ENCODE results near the gene TBX4.

The TBX4 gene

DNA sequence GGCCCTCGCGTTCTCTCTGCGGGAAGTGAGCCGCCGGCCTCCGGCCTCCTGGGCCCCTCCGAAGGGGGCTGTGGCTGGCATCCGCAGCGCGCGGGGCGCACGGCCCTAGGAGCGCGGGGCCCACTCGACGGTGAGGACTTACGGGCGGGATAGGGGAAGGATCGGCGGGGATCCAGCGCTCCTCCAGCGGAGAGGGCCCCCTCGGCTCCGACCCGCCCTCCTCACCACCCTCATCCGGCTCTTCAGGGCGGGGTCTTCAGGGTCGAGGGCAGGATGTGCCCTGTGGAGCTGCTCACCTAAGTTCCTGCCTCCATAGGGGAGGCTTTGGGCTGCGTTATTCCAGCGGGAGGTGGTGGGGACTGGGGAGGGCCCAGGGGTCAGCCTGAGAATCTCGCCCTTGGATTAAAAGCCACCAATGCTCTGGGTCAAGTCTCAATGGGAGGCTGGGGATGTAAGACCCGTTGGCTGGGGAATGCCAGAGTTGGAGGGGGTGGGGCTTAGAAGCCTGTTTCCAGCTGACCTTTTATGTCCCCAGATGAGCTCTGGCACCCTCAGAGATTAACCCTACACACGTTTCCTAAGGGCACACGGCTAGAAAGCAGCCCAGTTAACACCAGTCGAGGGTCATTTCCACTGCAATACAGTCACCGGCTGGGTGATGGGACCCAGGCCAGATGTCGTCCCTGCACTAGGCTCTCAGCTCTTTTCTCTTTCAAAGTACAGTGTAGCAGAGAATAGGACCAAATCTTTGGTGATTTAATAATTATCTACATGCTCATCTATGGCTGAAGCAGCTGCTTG, 39.2 kb upstream of the TBX4 start:
- no peak for DNase-seq (ENCODE audit: low read depth in 2 of 2)

DNA sequence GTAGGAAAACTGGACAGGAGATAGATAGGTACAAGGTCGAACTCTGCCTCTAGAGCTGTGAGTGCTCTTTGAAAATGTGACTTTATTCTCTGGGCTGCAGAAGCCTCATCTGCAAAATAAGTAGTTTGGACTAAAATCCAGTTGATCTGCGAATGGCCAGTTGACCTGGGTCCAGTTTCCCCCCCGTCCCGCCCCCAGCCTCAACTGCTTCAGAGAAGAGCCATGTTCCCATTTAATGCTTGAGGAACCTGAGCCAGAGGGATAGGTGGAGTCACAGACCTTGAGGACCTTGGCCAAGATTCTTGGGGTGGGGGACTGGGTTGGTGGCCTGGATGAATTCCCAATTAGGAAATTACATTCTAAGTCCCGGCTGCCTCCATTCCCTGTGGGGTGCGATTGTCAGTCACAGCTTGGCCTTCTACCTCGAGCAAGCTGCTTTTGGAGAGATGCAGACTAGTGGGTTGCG, 38.5 kb upstream of the TBX4 start:
- DNase-seq (ENCODE audit: low read depth in 2 of 2): no peak

DNA sequence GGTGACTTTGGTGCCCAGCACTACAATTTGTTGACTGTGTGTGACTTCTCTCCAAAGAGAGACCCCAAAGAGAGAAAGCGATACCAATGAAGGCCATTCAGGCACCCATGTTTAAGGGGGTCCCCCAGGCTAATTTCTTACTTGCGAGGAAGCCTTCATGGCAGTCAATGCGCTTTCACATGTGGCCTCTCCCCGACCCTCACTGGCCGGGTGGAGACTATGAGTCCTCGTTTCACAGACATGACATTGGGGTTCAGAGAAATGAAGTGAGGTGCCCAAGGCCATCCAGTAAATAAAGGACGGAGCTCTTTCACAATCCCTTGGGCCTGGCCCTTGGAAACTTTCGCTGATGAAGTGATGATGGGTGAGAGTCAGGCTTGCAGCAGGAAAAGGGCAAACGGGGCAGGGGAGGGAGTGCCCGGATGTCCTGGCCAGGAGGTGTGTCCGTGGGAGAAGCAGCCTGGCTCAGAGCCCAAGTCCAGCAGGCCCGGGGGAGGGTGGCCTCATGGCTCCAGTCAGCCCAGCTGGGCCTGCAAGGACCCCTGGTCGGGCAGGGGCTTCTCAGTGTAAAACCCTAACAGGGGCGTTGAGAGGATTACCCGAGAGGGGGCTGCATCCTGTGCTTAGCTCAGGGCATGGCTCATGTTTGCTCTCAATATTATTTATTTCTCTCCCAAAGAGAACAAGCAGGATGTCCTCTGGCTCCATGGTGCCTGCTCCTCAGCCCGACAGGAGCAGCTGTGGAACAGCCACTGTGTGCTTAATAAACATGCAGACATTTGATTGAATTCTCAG, 37.9 kb upstream of the TBX4 start:
- DNase-seq (ENCODE audit: low read depth in 2 of 2): no peak

DNA sequence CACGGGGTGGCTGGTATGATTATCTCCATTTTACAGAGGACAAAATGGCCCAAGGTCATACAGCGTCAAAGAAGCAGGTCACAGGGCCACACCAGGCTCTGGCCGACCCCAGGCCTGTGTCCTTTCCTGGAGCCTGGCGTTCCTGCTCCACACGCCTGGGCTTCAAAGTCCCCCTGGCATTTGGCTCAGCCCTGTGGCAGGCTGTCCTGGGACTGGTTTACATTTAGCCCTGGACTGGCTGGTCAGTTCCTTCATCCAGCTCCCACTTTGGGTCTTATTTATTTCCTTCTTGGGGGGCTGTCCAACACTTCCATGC, 37.3 kb upstream of the TBX4 start:
- no peak for DNase-seq (ENCODE audit: low read depth in 2 of 2)

DNA sequence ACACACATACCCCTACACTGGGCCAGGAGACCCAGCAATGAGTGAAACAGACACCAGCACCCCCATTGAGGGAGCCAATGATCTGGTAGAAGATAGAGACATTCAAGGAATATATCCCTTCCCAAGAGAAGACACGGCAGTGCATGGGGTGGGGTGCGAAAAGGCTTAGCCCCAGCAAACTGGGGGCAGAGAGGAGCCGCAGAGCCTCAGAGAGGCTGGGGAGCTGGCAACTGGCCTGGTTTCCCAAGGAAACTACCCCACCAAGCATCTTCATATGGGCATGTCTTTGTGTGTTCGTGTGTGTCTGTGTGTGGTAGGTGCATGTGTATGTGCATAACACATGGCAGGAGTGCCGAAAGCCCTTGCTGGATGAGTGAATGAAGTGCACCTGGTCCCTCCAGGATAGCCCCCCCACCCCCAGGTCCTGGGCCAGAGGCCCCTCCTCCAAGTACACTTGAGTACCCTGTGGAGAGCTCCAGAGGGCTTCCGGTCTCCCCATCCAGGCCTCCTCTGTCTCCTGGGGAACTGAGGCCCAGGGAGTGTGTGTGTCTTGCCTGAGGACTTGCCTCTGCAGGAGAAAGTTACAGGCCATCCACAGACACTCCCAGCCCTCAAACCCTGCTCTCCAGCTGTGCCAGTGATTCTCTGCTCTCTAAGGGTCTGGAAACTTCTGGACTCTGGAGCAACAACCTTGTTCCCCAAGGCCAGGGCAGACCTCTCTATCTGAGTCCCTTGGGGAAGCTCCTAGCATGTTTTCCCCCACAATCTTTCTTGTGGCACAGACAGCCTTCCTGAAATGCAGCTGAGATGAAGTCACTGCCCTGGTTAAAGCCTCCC, 36.6 kb upstream of the TBX4 start:
- no peak for DNase-seq (ENCODE audit: low read depth in 2 of 2)

DNA sequence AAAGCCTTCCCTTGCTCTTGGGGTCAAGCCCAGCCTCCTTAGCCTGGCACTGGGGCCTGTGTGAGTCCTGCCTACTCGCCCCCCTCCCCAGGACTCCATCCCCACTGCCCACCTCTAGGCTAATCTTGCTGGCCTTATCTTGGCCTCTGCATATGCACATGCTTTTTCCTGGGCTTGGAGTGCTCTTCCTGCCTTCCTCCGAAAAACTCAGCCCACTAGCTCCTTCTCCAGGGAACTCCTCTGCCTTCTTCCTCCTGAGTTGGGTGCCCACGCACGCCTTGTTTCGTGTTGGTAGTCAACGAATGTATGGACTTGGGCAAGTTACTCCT, 36.0 kb upstream of the TBX4 start:
- DNase-seq (ENCODE audit: low read depth in 2 of 2): no peak

DNA sequence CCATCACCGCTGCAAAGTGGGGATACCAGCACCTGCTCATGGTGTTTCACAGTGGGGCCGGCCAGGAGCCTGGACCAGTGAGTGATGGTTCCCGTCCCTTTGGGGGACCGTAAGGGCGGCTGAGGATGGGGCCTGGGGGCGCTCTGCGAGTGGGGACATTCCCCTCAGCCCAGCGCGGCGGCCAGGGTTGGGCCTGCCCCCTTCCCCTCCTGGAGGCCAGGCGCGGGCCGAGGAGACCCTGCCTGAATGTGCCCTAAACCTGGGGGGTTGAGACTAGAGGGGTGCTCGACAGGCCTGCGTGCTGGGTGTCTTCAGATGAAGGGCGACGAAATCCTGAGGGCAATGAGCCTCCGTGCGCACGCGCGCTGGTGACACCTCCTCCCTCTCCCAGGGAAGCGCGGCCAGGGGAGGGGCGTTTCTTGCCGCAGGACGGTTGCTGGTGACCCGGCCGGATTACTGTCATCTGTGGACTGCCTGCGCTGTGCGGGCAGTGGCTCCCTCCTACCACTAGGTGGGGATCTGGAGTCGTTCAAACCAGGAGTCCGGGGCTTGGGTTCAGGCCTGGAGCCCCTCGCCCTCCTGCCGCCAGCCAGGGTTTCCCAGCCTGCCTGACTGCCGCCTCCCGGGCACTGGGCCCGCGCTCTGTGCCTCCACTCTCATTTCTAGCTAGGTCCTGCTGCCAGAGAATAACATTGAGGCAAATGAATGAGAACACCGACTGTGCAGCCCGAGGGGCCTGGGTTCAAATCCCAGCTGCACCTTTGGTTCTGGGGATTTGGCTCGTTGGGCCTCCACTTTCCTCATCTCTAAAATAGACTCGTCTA, 35.5 kb upstream of the TBX4 start:
- peak; percentile 50 to 52 for DNase-seq (ENCODE audit: low read depth in 2 of 2)

DNA sequence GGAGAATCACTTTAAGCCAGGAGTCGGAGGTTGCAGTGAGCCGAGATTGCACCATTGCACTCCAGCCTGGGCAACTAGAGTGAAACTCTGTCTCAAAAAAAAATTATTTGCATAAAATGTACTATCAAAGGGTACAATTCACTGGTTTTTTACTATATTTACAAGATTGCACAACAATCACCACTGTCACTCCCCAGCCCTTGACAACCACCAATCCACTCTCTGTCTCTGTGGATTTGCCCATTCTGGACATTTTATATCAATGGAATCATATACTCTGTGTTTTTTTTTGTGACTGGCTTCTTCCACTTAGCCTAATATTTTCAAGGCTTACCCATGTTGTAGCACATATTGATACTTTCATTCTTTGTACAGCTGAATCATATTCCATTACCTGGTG, 33.8 kb upstream of the TBX4 start:
- no peak for DNase-seq (ENCODE audit: low read depth in 2 of 2)

DNA sequence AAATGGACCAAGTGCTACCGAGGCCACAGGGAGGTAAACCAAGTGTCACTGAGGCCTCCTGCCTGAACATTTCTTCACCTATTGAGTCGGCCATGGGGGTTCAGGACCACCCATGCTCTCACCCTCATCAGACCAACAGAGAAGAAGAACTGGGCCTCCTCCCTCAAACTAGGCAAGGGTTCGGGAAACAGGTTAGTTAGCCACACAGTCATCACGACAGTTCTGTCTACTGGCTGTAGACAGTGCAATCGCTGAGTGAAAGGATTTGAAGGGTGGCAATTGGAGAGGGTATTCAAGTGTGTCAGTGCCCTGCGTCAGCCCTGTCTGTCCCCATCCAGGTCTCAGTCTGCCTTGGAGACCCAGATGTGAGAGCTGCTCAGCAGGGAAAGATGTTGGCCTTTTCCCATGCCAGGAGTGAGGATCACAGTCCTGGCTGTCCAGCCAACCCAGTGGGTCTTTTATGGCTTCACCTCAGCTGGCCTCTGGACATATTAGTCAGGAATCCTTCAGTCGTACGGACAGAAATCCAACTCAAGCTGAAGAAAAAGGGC, 32.7 kb upstream of the TBX4 start:
- no peak for DNase-seq (ENCODE audit: low read depth in 2 of 2)

DNA sequence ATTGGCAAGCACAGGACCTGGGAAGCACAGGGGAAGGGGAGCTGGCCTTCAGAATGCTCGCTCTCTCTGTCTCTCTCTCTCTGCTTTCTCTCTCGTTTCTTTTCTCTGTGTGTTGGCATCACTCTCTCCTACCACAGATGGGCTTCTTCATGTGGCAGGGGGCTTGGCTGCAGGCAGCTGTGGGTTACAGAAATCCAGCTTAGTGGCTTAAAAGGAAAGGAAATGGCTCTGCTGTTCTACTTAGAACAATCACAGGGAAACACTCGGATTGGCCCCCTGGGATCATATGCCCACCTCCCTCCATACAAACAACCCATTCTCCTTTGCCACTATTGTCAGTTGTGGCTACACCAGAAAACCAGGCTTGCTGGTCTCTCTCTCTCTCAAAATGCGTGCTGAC, 32.2 kb upstream of the TBX4 start:
- no peak for DNase-seq (ENCODE audit: low read depth in 2 of 2)

DNA sequence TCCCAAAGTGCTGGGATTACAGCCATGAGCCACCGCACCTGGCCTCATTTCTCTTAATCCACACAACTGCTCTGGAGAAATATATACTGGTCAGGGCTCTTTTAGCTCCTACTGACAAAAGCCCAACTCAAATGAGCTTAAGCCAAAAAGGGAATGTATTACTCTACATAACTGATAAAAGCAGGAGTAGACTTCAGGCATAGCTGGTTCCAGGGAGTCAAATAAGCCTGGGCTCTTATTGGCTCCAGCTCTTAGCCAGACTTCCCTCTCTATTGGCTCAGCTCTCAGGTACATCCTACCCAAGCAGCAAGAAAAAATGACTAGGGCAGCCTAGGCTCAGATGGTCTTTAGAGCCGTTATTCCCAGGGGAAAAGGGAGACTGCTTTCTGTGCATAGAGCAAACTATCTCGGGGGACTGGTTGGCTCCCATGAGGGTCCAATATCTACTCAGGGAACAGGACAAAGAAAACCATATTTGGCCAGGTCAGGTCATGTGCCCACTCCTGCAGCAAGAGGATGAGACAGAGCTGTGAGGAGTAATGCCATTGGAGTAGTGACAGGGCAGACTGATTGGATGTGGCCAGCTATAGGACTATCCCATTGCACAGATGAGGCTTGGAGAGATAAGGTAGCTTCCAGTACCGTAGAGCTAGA, 31.4 kb upstream of the TBX4 start:
- DNase-seq (ENCODE audit: low read depth in 2 of 2): no peak

DNA sequence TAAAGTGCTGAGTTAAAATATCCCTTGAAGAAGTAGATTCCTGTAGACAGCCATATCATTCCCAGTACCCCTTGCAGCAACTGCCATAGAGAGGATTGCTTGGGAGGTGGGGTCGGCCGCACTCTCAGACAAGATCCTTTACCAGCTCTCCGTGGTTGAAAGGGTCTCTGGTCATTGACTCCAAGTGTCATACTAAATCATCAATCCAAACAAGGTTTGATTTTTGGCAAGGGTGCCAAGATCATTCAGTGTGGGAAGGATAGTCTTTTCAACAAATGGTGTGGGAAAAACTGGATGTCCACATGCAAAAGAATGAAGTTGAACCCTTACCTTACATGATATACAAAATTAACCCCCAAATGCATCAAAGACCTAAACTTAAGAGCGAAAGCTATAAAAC, 30.8 kb upstream of the TBX4 start:
- no peak for DNase-seq (ENCODE audit: low read depth in 2 of 2)

DNA sequence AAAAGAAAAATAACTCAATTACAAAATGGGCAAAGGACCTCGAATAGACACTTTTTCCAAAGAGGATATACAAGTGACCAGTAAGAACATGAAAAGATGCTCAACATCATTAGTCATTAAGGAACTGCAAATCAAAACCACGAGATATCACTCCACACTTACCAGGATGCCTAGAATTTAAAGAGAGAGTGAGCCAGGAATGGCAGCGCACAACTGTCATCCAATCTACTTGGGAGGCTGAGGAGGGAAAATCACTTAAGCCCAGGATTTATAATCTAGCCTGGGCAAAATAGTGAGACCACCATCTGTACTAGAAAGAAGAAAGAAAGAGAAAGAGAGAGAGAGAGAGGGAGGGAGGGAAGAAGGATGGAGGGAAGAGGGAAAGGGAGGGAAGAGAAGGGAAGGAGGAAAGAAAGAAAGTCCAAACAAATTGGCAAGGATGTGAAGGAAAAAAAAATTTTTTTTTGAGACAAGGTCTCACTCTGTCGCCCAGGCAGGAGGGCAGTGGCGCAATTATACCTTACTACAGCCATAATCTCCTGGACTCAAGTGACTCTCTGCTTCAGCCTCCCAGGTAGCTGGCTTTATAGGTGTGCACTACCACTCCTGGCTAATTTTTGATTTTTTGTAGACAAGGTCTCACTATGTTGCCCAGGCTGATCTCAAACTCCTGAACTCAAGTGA, 30.0 kb upstream of the TBX4 start:
- DNase-seq (ENCODE audit: low read depth in 2 of 2): no peak

DNA sequence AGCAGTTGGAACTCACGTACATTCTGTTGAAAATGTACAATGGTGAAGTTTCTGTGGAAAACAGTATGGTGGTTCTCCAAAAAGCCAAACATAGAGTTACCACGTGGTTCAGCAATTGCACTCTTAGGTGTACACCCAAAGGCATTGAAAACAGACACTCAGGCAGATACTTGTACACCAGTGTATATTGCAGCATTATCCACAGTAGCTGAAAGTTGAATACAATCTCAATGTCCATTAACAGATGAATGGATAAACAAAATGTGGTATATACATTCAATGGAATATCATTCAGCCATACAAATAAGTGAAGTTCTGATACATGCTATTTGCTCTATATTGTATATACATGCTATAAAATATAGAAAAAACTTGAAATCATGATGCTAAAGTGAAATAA, 29.4 kb upstream of the TBX4 start:
- no peak for DNase-seq (ENCODE audit: low read depth in 2 of 2)

DNA sequence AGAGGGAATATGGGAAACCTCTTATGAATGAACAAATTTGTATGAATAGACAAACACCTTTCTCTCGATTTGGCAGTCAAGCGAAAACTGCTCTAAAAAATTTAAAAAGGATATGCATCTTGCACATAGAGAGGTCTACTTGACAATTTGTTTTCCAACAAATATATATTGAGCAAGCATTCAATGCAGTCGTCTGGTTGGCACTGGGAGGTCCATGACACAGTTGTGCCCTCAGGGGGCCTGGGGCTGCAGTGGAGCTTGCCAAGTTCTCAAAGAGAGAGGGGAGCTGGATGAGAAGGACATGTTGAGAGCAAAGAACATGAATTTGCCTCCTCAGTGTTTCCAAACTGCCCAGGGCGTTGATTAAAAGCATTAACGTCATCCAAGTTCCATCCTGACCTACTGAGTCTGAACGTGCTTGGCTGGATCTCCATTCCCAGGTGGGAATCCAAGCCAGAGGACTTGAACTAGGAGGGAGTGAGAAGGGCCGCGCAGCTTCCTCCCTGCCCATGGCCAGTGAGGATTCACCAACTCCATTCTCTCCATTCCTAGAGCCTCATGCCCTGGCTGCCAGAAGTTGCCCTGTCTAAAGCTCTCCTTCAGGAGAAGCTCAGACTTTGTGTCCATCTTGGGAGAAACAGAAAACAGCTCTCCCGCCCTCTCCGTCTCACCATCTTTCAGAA, 28.1 kb upstream of the TBX4 start:
- no peak for DNase-seq (ENCODE audit: low read depth in 2 of 2)

DNA sequence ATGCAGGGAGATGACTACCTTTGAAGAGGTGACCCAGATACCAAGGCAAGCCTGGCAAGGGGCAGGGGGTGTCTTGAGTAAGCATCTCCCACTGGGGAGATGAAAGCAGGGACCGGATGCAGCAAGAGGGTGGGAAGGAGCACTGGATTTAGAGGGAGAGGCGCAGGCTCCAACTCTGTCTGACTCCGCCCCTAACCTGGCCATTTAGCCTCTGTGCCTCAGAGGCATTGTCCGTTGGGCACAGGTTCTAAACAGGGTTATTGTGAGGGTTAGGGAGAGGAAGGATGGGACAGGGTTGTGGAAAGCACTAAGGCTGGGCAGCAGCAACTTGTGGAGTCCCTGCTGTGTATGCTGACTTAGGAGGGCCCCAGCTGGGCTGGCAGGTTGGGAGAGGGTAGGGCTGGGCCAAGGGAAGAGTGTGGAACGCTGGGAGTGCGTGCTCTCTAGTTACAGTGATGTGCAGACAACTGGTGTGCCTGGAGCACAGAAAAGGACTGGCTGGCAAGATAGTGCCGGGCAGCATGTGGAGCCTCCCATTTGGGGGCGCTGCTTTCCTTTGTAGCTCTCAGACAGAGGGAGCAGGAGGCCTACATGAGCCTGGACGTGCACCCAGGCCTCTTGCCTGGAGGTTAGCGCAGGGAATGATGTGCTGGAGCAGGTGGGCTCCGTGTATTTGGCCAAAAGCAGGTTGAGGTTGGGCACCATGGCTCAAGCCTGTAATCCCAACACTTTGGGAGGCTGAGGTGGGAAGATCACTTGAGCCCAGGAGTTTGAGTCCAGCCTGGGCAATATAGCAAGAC, 26.3 kb upstream of the TBX4 start:
- DNase-seq (ENCODE audit: low read depth in 2 of 2): no peak

DNA sequence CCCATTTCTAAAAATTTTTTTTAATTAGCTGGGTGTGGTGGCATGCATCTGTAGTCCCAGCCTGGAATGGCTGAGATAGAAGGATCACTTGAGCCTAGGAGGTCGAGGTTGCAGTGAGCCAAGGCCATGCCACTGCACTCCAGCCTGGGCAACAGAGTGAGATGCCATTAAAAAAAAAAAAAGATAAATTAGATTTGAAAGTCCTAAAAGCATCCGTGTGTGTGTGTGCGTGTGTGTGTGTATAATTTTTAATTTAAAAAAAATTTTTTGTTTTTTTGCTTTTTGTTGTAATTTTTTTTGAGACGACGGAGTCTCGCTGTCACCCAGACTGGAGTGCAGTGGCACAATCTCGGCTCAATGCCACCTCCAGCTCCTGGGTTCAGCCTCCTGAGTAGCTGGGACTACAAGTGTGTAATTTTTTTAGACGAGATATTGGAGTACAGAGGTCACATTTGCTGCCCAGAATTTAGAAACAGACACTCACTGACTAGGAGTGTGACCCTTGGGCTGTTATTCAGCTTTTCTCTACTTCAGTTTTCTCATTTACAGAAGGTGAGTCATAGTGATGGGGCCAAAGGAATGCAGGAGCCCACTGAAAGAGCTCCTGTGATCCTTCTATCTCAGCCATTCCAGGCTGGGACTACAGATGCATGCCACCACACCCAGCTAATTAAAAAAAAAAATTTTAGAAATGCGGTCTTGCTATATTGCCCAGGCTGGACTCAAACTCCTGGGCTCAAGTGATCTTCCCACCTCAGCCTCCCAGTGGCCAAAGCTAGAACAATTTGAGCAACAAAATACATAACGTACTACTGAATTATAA, 25.5 kb upstream of the TBX4 start:
- DNase-seq (ENCODE audit: low read depth in 2 of 2): no peak

DNA sequence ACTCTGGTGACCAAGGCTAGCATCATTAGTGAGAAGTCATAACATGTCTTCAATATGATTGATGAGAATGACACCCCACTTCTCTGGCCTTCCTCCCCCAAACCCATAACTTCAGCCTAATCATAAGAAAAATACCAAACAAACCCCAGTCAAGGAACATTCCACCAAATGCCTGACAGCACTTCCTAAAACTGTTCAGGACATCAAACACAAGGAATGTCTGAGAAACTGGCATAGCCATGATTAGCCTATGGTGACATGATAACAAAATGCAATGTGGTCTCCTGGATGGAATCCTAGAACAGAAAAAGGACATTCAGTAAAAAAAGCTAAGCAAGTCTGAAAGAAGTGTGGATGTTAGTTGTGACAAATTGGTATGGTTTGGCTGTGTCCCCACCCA, 24.7 kb upstream of the TBX4 start:
- no peak for DNase-seq (ENCODE audit: low read depth in 2 of 2)
